IMR-90 (cell line): Measurements from ENCODE around the gene SSTR1. TPM values are rescaled to one million over a fixed set of nuclear protein-coding genes. Genes with fewer than 3 reads are reported as not detected.

Experiments used
- ATAC-seq: fragments of 200-7000 bp; cut with Tn5 transposase; 2 replicates; pipeline ENCODE4 v1.9.1; 2020; ENCODE audit warnings: low read depth, mild to moderate bottlenecking, moderate library complexity
- BruUV-seq: library from RNA; stranded (reverse); fragments of 400-500 nt; replicated peaks from 2 replicates; lab custom pipeline; 2021; lab: Mats Ljungman, UMichigan
- CTCF ChIA-PET: fragments of 300-600 bp; formaldehyde crosslinking; extraction: SDS; loops from one replicate; lab custom pipeline; 2021; ENCODE audit warnings: antibody characterized with exemption; lab: Yijun Ruan, JAX
- POLR2A ChIA-PET: fragments of 300-600 bp; sonication (Branson Sonifier 250); formaldehyde crosslinking; loops from one replicate; lab custom pipeline; 2022; ENCODE audit warnings: antibody characterized with exemption; ENCODE audit not compliant: unreplicated experiment; lab: Charles Lee
- DNase-seq: peaks from one replicate; pipeline ENCODE4 v3.0.0; 2013
- H2AFZ ChIP-seq: replicated peaks from 2 replicates; pipeline ENCODE3; 2013; ENCODE audit warnings: low read length, mild to moderate bottlenecking; ENCODE audit not compliant: poor library complexity
- H2AK5ac ChIP-seq: 2 replicates; pipeline ENCODE4 v1.6.1; 2013; ENCODE audit warnings: low read depth, low read length, inconsistent platforms
- H2AK9ac ChIP-seq: replicated peaks from 2 replicates; pipeline ENCODE3; 2013; ENCODE audit warnings: mild to moderate bottlenecking, low read depth, low read length, moderate library complexity; ENCODE audit not compliant: poor library complexity
- H2BK120ac ChIP-seq: 2 replicates; pipeline ENCODE4 v1.6.1; 2013; ENCODE audit warnings: low read depth, low read length, inconsistent platforms
- H2BK15ac ChIP-seq: 3 replicates; pipeline ENCODE4 v1.6.1; 2013; ENCODE audit warnings: low read depth, low read length, inconsistent platforms
- H2BK20ac ChIP-seq: 2 replicates; pipeline ENCODE4 v1.6.1; 2013; ENCODE audit warnings: low read depth, mild to moderate bottlenecking, inconsistent platforms, low read length, moderate library complexity
- H2BK5ac ChIP-seq: 2 replicates; pipeline ENCODE4 v1.6.1; 2013; ENCODE audit warnings: mild to moderate bottlenecking, low read depth, low read length, inconsistent platforms; ENCODE audit not compliant: poor library complexity, severe bottlenecking
- H3K14ac ChIP-seq: replicated peaks from 2 replicates; pipeline ENCODE4 v1.6.1; 2013; ENCODE audit warnings: low read depth, low read length, inconsistent platforms
- H3K18ac ChIP-seq: 2 replicates; pipeline ENCODE4 v1.6.1; 2013; ENCODE audit warnings: low read depth, low read length, control low read depth
- H3K23ac ChIP-seq: 2 replicates; pipeline ENCODE4 v1.6.1; 2013; ENCODE audit warnings: low read depth, low read length, inconsistent platforms
- H3K27ac ChIP-seq: 2 replicates; pipeline ENCODE4 v1.5.1; 2013; ENCODE audit warnings: mild to moderate bottlenecking, control low read depth, low read length; ENCODE audit not compliant: insufficient read depth
- H3K27me3 ChIP-seq: 2 replicates; pipeline ENCODE4 v1.6.1; 2013; ENCODE audit warnings: low read length; ENCODE audit not compliant: control insufficient read depth, insufficient read depth
- H3K36me3 ChIP-seq: 2 replicates; pipeline ENCODE4 v1.6.1; 2013; ENCODE audit warnings: low read length, mixed read lengths; ENCODE audit not compliant: control insufficient read depth, insufficient read depth
- H3K4ac ChIP-seq: 2 replicates; pipeline ENCODE4 v1.6.1; 2013; ENCODE audit warnings: low read depth, low read length, inconsistent platforms
- H3K4me1 ChIP-seq: 2 replicates; pipeline ENCODE4 v1.6.1; 2013; ENCODE audit warnings: low read length, mixed read lengths; ENCODE audit not compliant: control insufficient read depth, insufficient read depth
- H3K4me2 ChIP-seq: 2 replicates; pipeline ENCODE4 v1.6.1; 2013; ENCODE audit warnings: low read depth, mild to moderate bottlenecking, control low read depth, low read length, moderate library complexity
- H3K4me3 ChIP-seq: 2 replicates; pipeline ENCODE4 v1.5.1; 2013; ENCODE audit warnings: low read depth, mild to moderate bottlenecking, control low read depth, low read length, moderate library complexity; ENCODE audit not compliant: insufficient read depth
- H3K56ac ChIP-seq: 2 replicates; pipeline ENCODE4 v1.6.1; 2013; ENCODE audit warnings: low read length, inconsistent platforms; ENCODE audit not compliant: insufficient read depth; ENCODE audit errors: extremely low read depth
- H3K79me1 ChIP-seq, 2 experiments: 2 replicates each; pipeline ENCODE4 v1.6.1; 2013; ENCODE audit warnings: low read length in 2 of 2, inconsistent platforms in 1 of 2, low read depth in 1 of 2
- H3K9ac ChIP-seq: 2 replicates; pipeline ENCODE4 v1.6.1; 2013; ENCODE audit warnings: low read depth, low read length, control low read depth
- H3K9me1 ChIP-seq: 2 replicates; pipeline ENCODE4 v1.6.1; 2013; ENCODE audit warnings: low read length, inconsistent platforms; ENCODE audit not compliant: insufficient read depth
- H3K9me3 ChIP-seq: 2 replicates; pipeline ENCODE4 v1.6.1; 2013; ENCODE audit warnings: low read length; ENCODE audit not compliant: control insufficient read depth, insufficient read depth
- H4K20me1 ChIP-seq: 2 replicates; pipeline ENCODE4 v1.6.1; 2013; ENCODE audit warnings: low read length, inconsistent platforms; ENCODE audit not compliant: insufficient read depth
- H4K5ac ChIP-seq: 2 replicates; pipeline ENCODE4 v1.6.1; 2013; ENCODE audit warnings: mild to moderate bottlenecking, low read depth, low read length, control low read depth
- H4K8ac ChIP-seq, 2 experiments: 2 replicates each; pipeline ENCODE4 v1.6.1; 2013; ENCODE audit warnings: low read depth in 2 of 2, low read length in 2 of 2, control low read depth in 1 of 2, inconsistent platforms in 1 of 2
- H4K91ac ChIP-seq: 2 replicates; pipeline ENCODE4 v1.6.1; 2013; ENCODE audit warnings: low read depth, low read length, inconsistent platforms; ENCODE audit not compliant: insufficient read depth
- BHLHE40 ChIP-seq: fragments of 150-350 bp; IDR thresholded peaks from 2 replicates; pipeline ENCODE4 v1.6.1; 2016; ENCODE audit warnings: mild to moderate bottlenecking, low read depth, low read length
- CEBPB ChIP-seq: IDR thresholded peaks from 2 replicates; pipeline ENCODE4 v1.6.1; 2012; ENCODE audit warnings: low read depth, low read length, improper control_type of control experiment
- CHD1 ChIP-seq: IDR thresholded peaks from 2 replicates; pipeline ENCODE4 v1.6.1; 2012; ENCODE audit warnings: low read depth, low read length, improper control_type of control experiment
- CTCF ChIP-seq: conservative IDR thresholded peaks from 2 replicates; pipeline ENCODE4 v1.5.1; 2012; ENCODE audit warnings: mild to moderate bottlenecking, low read depth, low read length, improper control_type of control experiment
- FOS ChIP-seq: fragments of 150-350 bp; IDR thresholded peaks from 2 replicates; pipeline ENCODE4 v1.6.1; 2016; ENCODE audit warnings: low read depth, low read length
- MAFK ChIP-seq: IDR thresholded peaks from 2 replicates; pipeline ENCODE4 v1.6.1; 2012; ENCODE audit warnings: low read depth, low read length, improper control_type of control experiment
- MAZ ChIP-seq: IDR thresholded peaks from 2 replicates; pipeline ENCODE4 v1.6.1; 2012; ENCODE audit warnings: low read depth, mild to moderate bottlenecking, low read length, improper control_type of control experiment, moderate library complexity, borderline replicate concordance
- POLR2A ChIP-seq: IDR thresholded peaks from 2 replicates; pipeline ENCODE4 v1.6.1; 2012; ENCODE audit warnings: mild to moderate bottlenecking, low read depth, low read length
- RCOR1 ChIP-seq: IDR thresholded peaks from 2 replicates; pipeline ENCODE4 v1.6.1; 2012; ENCODE audit warnings: mild to moderate bottlenecking, low read length, improper control_type of control experiment; ENCODE audit not compliant: insufficient replicate concordance
- RFX5 ChIP-seq: IDR thresholded peaks from 2 replicates; pipeline ENCODE4 v1.8.0; 2012; ENCODE audit warnings: low read depth, mild to moderate bottlenecking, low read length, moderate library complexity
- SMC3 ChIP-seq: fragments of 150-350 bp; IDR thresholded peaks from 2 replicates; pipeline ENCODE4 v1.6.1; 2016; ENCODE audit warnings: low read depth, mild to moderate bottlenecking, antibody characterized with exemption, low read length, moderate library complexity
- WGBS, 2 experiments: methylation state at CpG; one replicate each; pipeline versions ENCODE4 v1.1.5 to v1.1.7; 2013; ENCODE audit warnings: missing lambda C conversion rate in 2 of 2; ENCODE audit not compliant: insufficient read length in 1 of 2; ENCODE audit errors: extremely low coverage in 2 of 2; 5-methylcytosine and 5-hydroxymethylcytosine counted together
- dilution Hi-C: fragments of 300-500 bp; cut with HindIII; formaldehyde crosslinking; loops from one replicate; pipeline ENCODE4 v1.14.3; 2018; ENCODE audit warnings: low sequenced_read_pairs; ENCODE audit not compliant: unreplicated experiment
- in situ Hi-C: fragments of 300-500 bp; cut with MboI; formaldehyde crosslinking; loops from 3 replicates; pipeline ENCODE4 v1.14.3; 2019; ENCODE audit warnings: low sequenced_read_pairs, inconsistent platforms, mixed read lengths
- intact Hi-C: fragments of 100-400 bp; cut with micrococcal nuclease; formaldehyde crosslinking; loops from 2 replicates; pipeline ENCODE4 v1.10.0; 2022
- polyA plus RNA-seq, 3 experiments: library from polyadenylated mRNA; depleted of rRNA; stranded (reverse); fragments of >200 nt; gene quantifications; 2 replicates each; pipeline ENCODE4 v1.2.3, GENCODE V29; 2012; ENCODE audit warnings: low replicate concordance in 1 of 3
- total RNA-seq: library from RNA; depleted of rRNA; stranded (reverse); fragments of >200 nt; gene quantifications from 2 replicates; pipeline ENCODE4 v1.2.3, GENCODE V29; 2012

Gene SSTR1
- total and polyA plus RNA-seq, 2 of the 4 experiments (the other 2 are of a cell fraction), result 1.1 to 5.5 TPM

DNA sequence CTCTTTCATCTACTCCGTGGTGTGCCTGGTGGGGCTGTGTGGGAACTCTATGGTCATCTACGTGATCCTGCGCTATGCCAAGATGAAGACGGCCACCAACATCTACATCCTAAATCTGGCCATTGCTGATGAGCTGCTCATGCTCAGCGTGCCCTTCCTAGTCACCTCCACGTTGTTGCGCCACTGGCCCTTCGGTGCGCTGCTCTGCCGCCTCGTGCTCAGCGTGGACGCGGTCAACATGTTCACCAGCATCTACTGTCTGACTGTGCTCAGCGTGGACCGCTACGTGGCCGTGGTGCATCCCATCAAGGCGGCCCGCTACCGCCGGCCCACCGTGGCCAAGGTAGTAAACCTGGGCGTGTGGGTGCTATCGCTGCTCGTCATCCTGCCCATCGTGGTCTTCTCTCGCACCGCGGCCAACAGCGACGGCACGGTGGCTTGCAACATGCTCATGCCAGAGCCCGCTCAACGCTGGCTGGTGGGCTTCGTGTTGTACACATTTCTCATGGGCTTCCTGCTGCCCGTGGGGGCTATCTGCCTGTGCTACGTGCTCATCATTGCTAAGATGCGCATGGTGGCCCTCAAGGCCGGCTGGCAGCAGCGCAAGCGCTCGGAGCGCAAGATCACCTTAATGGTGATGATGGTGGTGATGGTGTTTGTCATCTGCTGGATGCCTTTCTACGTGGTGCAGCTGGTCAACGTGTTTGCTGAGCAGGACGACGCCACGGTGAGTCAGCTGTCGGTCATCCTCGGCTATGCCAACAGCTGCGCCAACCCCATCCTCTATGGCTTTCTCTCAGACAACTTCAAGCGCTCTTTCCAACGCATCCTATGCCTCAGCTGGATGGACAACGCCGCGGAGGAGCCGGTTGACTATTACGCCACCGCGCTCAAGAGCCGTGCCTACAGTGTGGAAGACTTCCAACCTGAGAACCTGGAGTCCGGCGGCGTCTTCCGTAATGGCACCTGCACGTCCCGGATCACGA, 2.2 kb downstream of the SSTR1 start:
- peak overlapping the region; percentile 88 for H2AK5ac ChIP-seq
- H2BK20ac ChIP-seq, result peak overlapping the region; percentile 85
- peak overlapping the region; percentile 8; the same call in 1 of the 2 replicates for H3K27ac ChIP-seq
- in situ Hi-C loops, result loop anchor here (10.0 kb wide), 2 partner anchors 305 to 655 kb away; no protein-coding TSS in a partner anchor
- peaks cover 2% of the 10 kb centered on the region; the same call in 1 of the 2 replicates for H3K9me3 ChIP-seq
- no peaks in the 10 kb centered on the region for H3K36me3 ChIP-seq
- H3K4me3 ChIP-seq, result peak overlapping the region; percentile 61
- peak; percentile 4 for ATAC-seq
- peak overlapping the region; percentile 61; the same call in 1 of the 2 replicates for H4K5ac ChIP-seq
- peaks cover 11% of the 10 kb centered on the region; the same call in 1 of the 2 replicates for H3K4me1 ChIP-seq
- WGBS, 2 experiments, result 9% methylated on average over 34 of the region's 69 CpGs; no CpG with 5 or more reads in 1 of the 2 experiments
- peak overlapping the region; percentile 49; the same call in 1 of the 2 replicates for H3K18ac ChIP-seq
- H3K14ac ChIP-seq, result peak overlapping the region; percentile 92
- peak overlapping the region; percentile 56; the same call in 1 of the 2 replicates for H3K9ac ChIP-seq
- H4K8ac ChIP-seq, result peak overlapping the region; percentile 67 to 82
- H3K27me3 ChIP-seq, result no peaks in the 10 kb centered on the region
- H2AK9ac ChIP-seq, result peak overlapping the region; percentile 81
- TF ChIP-seq MAFK (0 out of 2 replicates have a peak, but pooled peaks have one; percentile 2), SMC3 (no peak), CTCF (no peak), BHLHE40 (no peak), RFX5 (no peak), MAZ (no peak), CEBPB (peak; percentile 52), CHD1 (no peak), RCOR1 (no peak), POLR2A (0 out of 2 replicates have a peak, but pooled peaks have one; percentile 46), FOS (peak; percentile 37; the same call in 1 of the 2 replicates)
- no peak overlapping the region for H3K56ac ChIP-seq
- DNase-seq, result peak; percentile 86
- H3K79me1 ChIP-seq, result peaks cover 0 to 20% of the 10 kb centered on the region in 2 experiments; a peak in 2 of 4 replicates
- ChIA-PET CTCF (interaction anchor here (0.5 to 1.1 kb wide), 3 partner anchors 10 to 220 kb away, joined by 4 read pairs; no protein-coding TSS in a partner anchor), POLR2A (no interaction called here)
- dilution Hi-C loops, result no loop called here
- intact Hi-C loops, result loop anchor here (1.0 to 5.0 kb wide), 5 partner anchors 81 to 657 kb away; no protein-coding TSS in a partner anchor
- H3K23ac ChIP-seq, result peak overlapping the region; percentile 70
- H2AFZ ChIP-seq, result peak overlapping the region; percentile 90
- H3K9me1 ChIP-seq, result peaks cover 9% of the 10 kb centered on the region; the same call in 1 of the 2 replicates
- peak overlapping the region; percentile 74 for H2BK120ac ChIP-seq
- H4K91ac ChIP-seq, result peak overlapping the region; percentile 83
- H2BK15ac ChIP-seq, result peak overlapping the region; percentile 91; the same call in 2 of the 3 replicates
- peak overlapping the region; percentile 85 for H3K4me2 ChIP-seq
- peak overlapping the region; percentile 68 for H2BK5ac ChIP-seq
- no peaks in the 10 kb centered on the region for H4K20me1 ChIP-seq
- H3K4ac ChIP-seq, result peak overlapping the region; percentile 74
- no TSS peak for BruUV-seq
